IMR-90 (cell line): ENCODE measurements around the gene TMEM52. TPM values are rescaled to one million over a fixed set of nuclear protein-coding genes. Genes with fewer than 3 reads are reported as not detected.

Experiments used
- ATAC-seq: fragments of 200-7000 bp; cut with Tn5 transposase; 2 replicates; pipeline ENCODE4 v1.9.1; 2020; ENCODE audit warnings: low read depth, mild to moderate bottlenecking, moderate library complexity
- BruUV-seq: library from RNA; stranded (reverse); fragments of 400-500 nt; replicated peaks from 2 replicates; lab custom pipeline; 2021; lab: Mats Ljungman, UMichigan
- CTCF ChIA-PET: fragments of 300-600 bp; formaldehyde crosslinking; extraction: SDS; loops from one replicate; lab custom pipeline; 2021; ENCODE audit warnings: antibody characterized with exemption; lab: Yijun Ruan, JAX
- POLR2A ChIA-PET: fragments of 300-600 bp; sonication (Branson Sonifier 250); formaldehyde crosslinking; loops from one replicate; lab custom pipeline; 2022; ENCODE audit warnings: antibody characterized with exemption; ENCODE audit not compliant: unreplicated experiment; lab: Charles Lee
- DNase-seq: peaks from one replicate; pipeline ENCODE4 v3.0.0; 2013
- H2AFZ ChIP-seq: replicated peaks from 2 replicates; pipeline ENCODE3; 2013; ENCODE audit warnings: low read length, mild to moderate bottlenecking; ENCODE audit not compliant: poor library complexity
- H2AK5ac ChIP-seq: 2 replicates; pipeline ENCODE4 v1.6.1; 2013; ENCODE audit warnings: low read depth, low read length, inconsistent platforms
- H2AK9ac ChIP-seq: replicated peaks from 2 replicates; pipeline ENCODE3; 2013; ENCODE audit warnings: mild to moderate bottlenecking, low read depth, low read length, moderate library complexity; ENCODE audit not compliant: poor library complexity
- H2BK120ac ChIP-seq: 2 replicates; pipeline ENCODE4 v1.6.1; 2013; ENCODE audit warnings: low read depth, low read length, inconsistent platforms
- H2BK15ac ChIP-seq: 3 replicates; pipeline ENCODE4 v1.6.1; 2013; ENCODE audit warnings: low read depth, low read length, inconsistent platforms
- H2BK20ac ChIP-seq: 2 replicates; pipeline ENCODE4 v1.6.1; 2013; ENCODE audit warnings: low read depth, mild to moderate bottlenecking, inconsistent platforms, low read length, moderate library complexity
- H2BK5ac ChIP-seq: 2 replicates; pipeline ENCODE4 v1.6.1; 2013; ENCODE audit warnings: mild to moderate bottlenecking, low read depth, low read length, inconsistent platforms; ENCODE audit not compliant: poor library complexity, severe bottlenecking
- H3K14ac ChIP-seq: replicated peaks from 2 replicates; pipeline ENCODE4 v1.6.1; 2013; ENCODE audit warnings: low read depth, low read length, inconsistent platforms
- H3K18ac ChIP-seq: 2 replicates; pipeline ENCODE4 v1.6.1; 2013; ENCODE audit warnings: low read depth, low read length, control low read depth
- H3K23ac ChIP-seq: 2 replicates; pipeline ENCODE4 v1.6.1; 2013; ENCODE audit warnings: low read depth, low read length, inconsistent platforms
- H3K27ac ChIP-seq: 2 replicates; pipeline ENCODE4 v1.5.1; 2013; ENCODE audit warnings: mild to moderate bottlenecking, control low read depth, low read length; ENCODE audit not compliant: insufficient read depth
- H3K27me3 ChIP-seq: 2 replicates; pipeline ENCODE4 v1.6.1; 2013; ENCODE audit warnings: low read length; ENCODE audit not compliant: control insufficient read depth, insufficient read depth
- H3K36me3 ChIP-seq: 2 replicates; pipeline ENCODE4 v1.6.1; 2013; ENCODE audit warnings: low read length, mixed read lengths; ENCODE audit not compliant: control insufficient read depth, insufficient read depth
- H3K4ac ChIP-seq: 2 replicates; pipeline ENCODE4 v1.6.1; 2013; ENCODE audit warnings: low read depth, low read length, inconsistent platforms
- H3K4me1 ChIP-seq: 2 replicates; pipeline ENCODE4 v1.6.1; 2013; ENCODE audit warnings: low read length, mixed read lengths; ENCODE audit not compliant: control insufficient read depth, insufficient read depth
- H3K4me2 ChIP-seq: 2 replicates; pipeline ENCODE4 v1.6.1; 2013; ENCODE audit warnings: low read depth, mild to moderate bottlenecking, control low read depth, low read length, moderate library complexity
- H3K4me3 ChIP-seq: 2 replicates; pipeline ENCODE4 v1.5.1; 2013; ENCODE audit warnings: low read depth, mild to moderate bottlenecking, control low read depth, low read length, moderate library complexity; ENCODE audit not compliant: insufficient read depth
- H3K56ac ChIP-seq: 2 replicates; pipeline ENCODE4 v1.6.1; 2013; ENCODE audit warnings: low read length, inconsistent platforms; ENCODE audit not compliant: insufficient read depth; ENCODE audit errors: extremely low read depth
- H3K79me1 ChIP-seq, 2 experiments: 2 replicates each; pipeline ENCODE4 v1.6.1; 2013; ENCODE audit warnings: low read length in 2 of 2, inconsistent platforms in 1 of 2, low read depth in 1 of 2
- H3K9ac ChIP-seq: 2 replicates; pipeline ENCODE4 v1.6.1; 2013; ENCODE audit warnings: low read depth, low read length, control low read depth
- H3K9me1 ChIP-seq: 2 replicates; pipeline ENCODE4 v1.6.1; 2013; ENCODE audit warnings: low read length, inconsistent platforms; ENCODE audit not compliant: insufficient read depth
- H3K9me3 ChIP-seq: 2 replicates; pipeline ENCODE4 v1.6.1; 2013; ENCODE audit warnings: low read length; ENCODE audit not compliant: control insufficient read depth, insufficient read depth
- H4K20me1 ChIP-seq: 2 replicates; pipeline ENCODE4 v1.6.1; 2013; ENCODE audit warnings: low read length, inconsistent platforms; ENCODE audit not compliant: insufficient read depth
- H4K5ac ChIP-seq: 2 replicates; pipeline ENCODE4 v1.6.1; 2013; ENCODE audit warnings: mild to moderate bottlenecking, low read depth, low read length, control low read depth
- H4K8ac ChIP-seq, 2 experiments: 2 replicates each; pipeline ENCODE4 v1.6.1; 2013; ENCODE audit warnings: low read depth in 2 of 2, low read length in 2 of 2, control low read depth in 1 of 2, inconsistent platforms in 1 of 2
- H4K91ac ChIP-seq: 2 replicates; pipeline ENCODE4 v1.6.1; 2013; ENCODE audit warnings: low read depth, low read length, inconsistent platforms; ENCODE audit not compliant: insufficient read depth
- BHLHE40 ChIP-seq: fragments of 150-350 bp; IDR thresholded peaks from 2 replicates; pipeline ENCODE4 v1.6.1; 2016; ENCODE audit warnings: mild to moderate bottlenecking, low read depth, low read length
- CHD1 ChIP-seq: IDR thresholded peaks from 2 replicates; pipeline ENCODE4 v1.6.1; 2012; ENCODE audit warnings: low read depth, low read length, improper control_type of control experiment
- CTCF ChIP-seq: conservative IDR thresholded peaks from 2 replicates; pipeline ENCODE4 v1.5.1; 2012; ENCODE audit warnings: mild to moderate bottlenecking, low read depth, low read length, improper control_type of control experiment
- FOS ChIP-seq: fragments of 150-350 bp; IDR thresholded peaks from 2 replicates; pipeline ENCODE4 v1.6.1; 2016; ENCODE audit warnings: low read depth, low read length
- MAZ ChIP-seq: IDR thresholded peaks from 2 replicates; pipeline ENCODE4 v1.6.1; 2012; ENCODE audit warnings: low read depth, mild to moderate bottlenecking, low read length, improper control_type of control experiment, moderate library complexity, borderline replicate concordance
- MXI1 ChIP-seq: IDR thresholded peaks from 2 replicates; pipeline ENCODE4 v1.6.1; 2012; ENCODE audit warnings: low read depth, mild to moderate bottlenecking, low read length, moderate library complexity, borderline replicate concordance
- POLR2A ChIP-seq: IDR thresholded peaks from 2 replicates; pipeline ENCODE4 v1.6.1; 2012; ENCODE audit warnings: mild to moderate bottlenecking, low read depth, low read length
- RAD21 ChIP-seq: IDR thresholded peaks from 2 replicates; pipeline ENCODE4 v1.6.1; 2012; ENCODE audit warnings: low read length, improper control_type of control experiment
- SMC3 ChIP-seq: fragments of 150-350 bp; IDR thresholded peaks from 2 replicates; pipeline ENCODE4 v1.6.1; 2016; ENCODE audit warnings: low read depth, mild to moderate bottlenecking, antibody characterized with exemption, low read length, moderate library complexity
- WGBS, 2 experiments: methylation state at CpG; one replicate each; pipeline versions ENCODE4 v1.1.5 to v1.1.7; 2013; ENCODE audit warnings: missing lambda C conversion rate in 2 of 2; ENCODE audit not compliant: insufficient read length in 1 of 2; ENCODE audit errors: extremely low coverage in 2 of 2; 5-methylcytosine and 5-hydroxymethylcytosine counted together
- dilution Hi-C: fragments of 300-500 bp; cut with HindIII; formaldehyde crosslinking; loops from one replicate; pipeline ENCODE4 v1.14.3; 2018; ENCODE audit warnings: low sequenced_read_pairs; ENCODE audit not compliant: unreplicated experiment
- in situ Hi-C: fragments of 300-500 bp; cut with MboI; formaldehyde crosslinking; loops from 3 replicates; pipeline ENCODE4 v1.14.3; 2019; ENCODE audit warnings: low sequenced_read_pairs, inconsistent platforms, mixed read lengths
- intact Hi-C: fragments of 100-400 bp; cut with micrococcal nuclease; formaldehyde crosslinking; loops from 2 replicates; pipeline ENCODE4 v1.10.0; 2022
- polyA plus RNA-seq, 3 experiments: library from polyadenylated mRNA; depleted of rRNA; stranded (reverse); fragments of >200 nt; gene quantifications; 2 replicates each; pipeline ENCODE4 v1.2.3, GENCODE V29; 2012; ENCODE audit warnings: low replicate concordance in 1 of 3
- total RNA-seq: library from RNA; depleted of rRNA; stranded (reverse); fragments of >200 nt; gene quantifications from 2 replicates; pipeline ENCODE4 v1.2.3, GENCODE V29; 2012

Gene TMEM52
- total and polyA plus RNA-seq, 2 of the 4 experiments (the other 2 are of a cell fraction) = 0.54 to 1.3 TPM

- Histone ChIP-seq H3K9me3 (peaks cover 3% of the 10 kb centered on the region; the same call in 1 of the 2 replicates), H3K14ac (no peak overlapping the region), H3K9ac (no peak overlapping the region), H3K4me3 (no peak overlapping the region), H3K36me3 (no peaks in the 10 kb centered on the region), H2AFZ (peak overlapping the region; percentile 74), H2AK5ac (peak overlapping the region; percentile 43; the same call in 1 of the 2 replicates), H4K8ac (no peak overlapping the region), H4K5ac (no peak overlapping the region), H4K91ac (no peak overlapping the region), H3K27me3 (no peaks in the 10 kb centered on the region), H3K56ac (no peak overlapping the region), H3K4me2 (no peak overlapping the region), H2BK15ac (no peak overlapping the region; the same call in 2 of the 3 replicates), H3K23ac (no peak overlapping the region; the same call in 1 of the 2 replicates), H3K9me1 (peaks cover 2% of the 10 kb centered on the region; the same call in 1 of the 2 replicates), H2BK5ac (peak overlapping the region; percentile 2), H3K18ac (no peak overlapping the region), H3K4me1 (peaks cover 4% of the 10 kb centered on the region), H2BK20ac (no peak overlapping the region), H3K79me1 (peaks cover 0 to 30% of the 10 kb centered on the region in 2 experiments; a peak in 2 of 4 replicates), H4K20me1 (peaks cover 6% of the 10 kb centered on the region; the same call in 1 of the 2 replicates), H2AK9ac (peak overlapping the region; percentile 86), H3K27ac (peak overlapping the region; percentile 31; the same call in 1 of the 2 replicates), H2BK120ac (no peak overlapping the region), H3K4ac (0 out of 2 replicates have a peak overlapping the region, but pooled peaks have one; percentile 5)
- DNase-seq (peak; percentile 75), ATAC-seq (peak; percentile 62)
- BruUV-seq = no TSS peak
- WGBS, 2 experiments = 9% methylated on average over 6 of the region's 15 CpGs; no CpG with 5 or more reads in 1 of the 2 experiments
- CTCF ChIA-PET = interaction anchor here (0.5 to 1.5 kb wide), 10 partner anchors 11 to 397 kb away, joined by 3 to 8 read pairs (median 3); no protein-coding TSS in a partner anchor
- in situ Hi-C loops = loop anchor here (10.0 kb wide), 1 partner anchor 122 kb away; no protein-coding TSS in a partner anchor
- intact Hi-C loops = loop anchor here (1.0 to 10.0 kb wide), 3 partner anchors 118 to 332 kb away; partner anchors contain the start of gene SSU72
- dilution Hi-C loops = no loop called here
- TF ChIP-seq CHD1 (no peak), FOS (no peak), POLR2A (no peak), BHLHE40 (peak; percentile 31; the same call in 1 of the 2 replicates), RAD21 (peak; percentile 98), CTCF (peak; percentile 95), MAZ (peak; percentile 34; the same call in 1 of the 2 replicates), SMC3 (peak; percentile 85), MXI1 (peak; percentile 66; the same call in 1 of the 2 replicates)
- POLR2A ChIA-PET = no interaction called here
These were observed 12.6 kb downstream of the TMEM52 start for GRCh38 chr1:1906185-1907097.
